Right atrium auricular region (tissue), 2 donors: ENCODE measurements around the gene GRIN2A. TPM values are rescaled to one million over a fixed set of nuclear protein-coding genes. Genes with fewer than 3 reads are reported as not detected.

Experiments used
- DNase-seq: peaks from one replicate; pipeline ENCODE4 v3.0.0-alpha.2; 2019; ENCODE audit warnings: low spot score
- H3K27ac ChIP-seq, 2 donors: fragments of 200-600 bp; sonication (generic); 1 replicate in 1 of 2; 2 replicates in 1 of 2; pipeline ENCODE4 v1.5.1; 2016 to 2019
- H3K27me3 ChIP-seq, 2 donors: fragments of 200-600 bp; sonication (generic); one replicate each; pipeline versions ENCODE4 v1.5.1 to v1.6.0; 2017 to 2019
- H3K36me3 ChIP-seq: fragments of 200-600 bp; sonication (generic); one replicate; pipeline ENCODE4 v1.5.1; 2016
- H3K4me1 ChIP-seq, 2 donors: fragments of 200-600 bp; sonication (generic); one replicate each; pipeline versions ENCODE4 v1.5.1 to v1.6.0; 2017 to 2019
- H3K4me3 ChIP-seq, 2 donors: fragments of 200-600 bp; sonication (generic); 1 replicate in 1 of 2; 2 replicates in 1 of 2; pipeline ENCODE4 v1.5.1; 2017 to 2019; ENCODE audit warnings: mild to moderate bottlenecking in 1 of 2, moderate library complexity in 1 of 2
- H3K9me3 ChIP-seq, 2 donors: fragments of 200-600 bp; sonication (generic); one replicate each; pipeline ENCODE4 v1.5.1; 2019
- total RNA-seq, 2 donors: library from RNA; depleted of rRNA; stranded (reverse); fragments of >200 nt; gene quantifications; one replicate each; pipeline ENCODE4 v1.1.0, GENCODE V29; 2016
- TF ChIP-seq, protein P1 (sequence below), 2 donors: fragments of 200-600 bp; sonication (generic); IDR thresholded peaks; one replicate each; pipeline ENCODE4 v1.5.1; 2019; ENCODE audit warnings: antibody characterized with exemption in 2 of 2

Gene GRIN2A
- total RNA-seq, 2 donors from 2014 or later = 3.8 to 7.4 TPM

DNA sequence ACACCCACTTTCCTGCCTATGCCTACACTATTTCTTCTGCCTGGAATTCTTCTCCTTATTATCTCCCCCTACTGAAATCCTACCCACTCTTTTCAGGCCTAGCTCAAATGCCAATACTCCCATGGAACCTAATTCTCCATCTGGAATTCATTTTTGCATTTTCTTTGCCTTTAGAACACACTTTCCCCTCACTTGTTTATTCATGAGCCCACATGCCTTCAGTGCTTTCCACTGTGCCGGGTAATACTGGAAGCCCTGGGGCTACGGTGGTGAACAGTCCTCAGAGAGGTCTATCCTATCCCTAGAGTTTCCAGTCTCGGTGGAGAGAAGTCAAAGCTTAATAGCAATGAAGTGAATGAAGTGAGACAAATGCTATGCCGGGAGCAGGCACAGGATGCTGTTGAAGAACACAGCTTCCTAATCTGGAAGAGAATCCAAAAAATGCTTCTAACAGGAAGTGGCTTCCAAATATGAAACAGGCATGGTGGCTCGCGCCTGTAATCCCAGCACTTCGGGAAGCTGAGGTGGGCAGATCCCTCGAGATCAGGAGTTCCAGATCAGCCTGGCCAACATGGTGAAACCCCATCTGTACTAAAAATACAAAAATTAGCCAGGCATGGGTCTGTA lies 322.4 kb downstream of the GRIN2A start:
- Histone ChIP-seq H3K36me3 (no peaks in the 10 kb centered on the region), H3K27ac (no peak overlapping the region), H3K27me3 (no peaks in the 10 kb centered on the region), H3K9me3 (no peaks in the 10 kb centered on the region), H3K4me3 (no peak overlapping the region), H3K4me1 (peaks cover 0 to 1% of the 10 kb centered on the region in 2 donors)
- TF ChIP-seq, protein P1, sequence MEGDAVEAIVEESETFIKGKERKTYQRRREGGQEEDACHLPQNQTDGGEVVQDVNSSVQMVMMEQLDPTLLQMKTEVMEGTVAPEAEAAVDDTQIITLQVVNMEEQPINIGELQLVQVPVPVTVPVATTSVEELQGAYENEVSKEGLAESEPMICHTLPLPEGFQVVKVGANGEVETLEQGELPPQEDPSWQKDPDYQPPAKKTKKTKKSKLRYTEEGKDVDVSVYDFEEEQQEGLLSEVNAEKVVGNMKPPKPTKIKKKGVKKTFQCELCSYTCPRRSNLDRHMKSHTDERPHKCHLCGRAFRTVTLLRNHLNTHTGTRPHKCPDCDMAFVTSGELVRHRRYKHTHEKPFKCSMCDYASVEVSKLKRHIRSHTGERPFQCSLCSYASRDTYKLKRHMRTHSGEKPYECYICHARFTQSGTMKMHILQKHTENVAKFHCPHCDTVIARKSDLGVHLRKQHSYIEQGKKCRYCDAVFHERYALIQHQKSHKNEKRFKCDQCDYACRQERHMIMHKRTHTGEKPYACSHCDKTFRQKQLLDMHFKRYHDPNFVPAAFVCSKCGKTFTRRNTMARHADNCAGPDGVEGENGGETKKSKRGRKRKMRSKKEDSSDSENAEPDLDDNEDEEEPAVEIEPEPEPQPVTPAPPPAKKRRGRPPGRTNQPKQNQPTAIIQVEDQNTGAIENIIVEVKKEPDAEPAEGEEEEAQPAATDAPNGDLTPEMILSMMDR (IDR thresholded peaks at IDR 0.05) = no peak
- DNase-seq = no peak

DNA sequence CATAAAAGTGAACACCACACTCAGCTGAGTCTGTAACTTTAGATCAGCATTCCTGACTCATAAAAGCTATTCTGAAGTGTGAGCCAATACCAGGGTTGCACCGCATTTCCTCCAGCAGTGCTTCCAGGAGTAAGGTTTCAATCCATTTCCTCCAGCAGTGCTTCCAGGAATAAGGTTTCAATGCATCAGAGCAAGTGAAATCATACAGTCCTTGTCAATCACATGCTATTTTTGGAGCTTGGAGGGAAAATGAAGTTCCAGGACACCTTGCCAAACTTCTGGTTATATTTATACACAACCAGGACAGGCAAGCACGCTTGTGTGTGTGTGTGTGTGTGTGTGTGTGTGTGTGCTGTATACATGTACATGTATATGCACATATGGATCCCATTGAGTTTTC lies 327.6 kb downstream of the GRIN2A start:
- peaks cover 0 to 6% of the 10 kb centered on the region in 2 donors for H3K4me1 ChIP-seq
- H3K9me3 ChIP-seq = no peaks in the 10 kb centered on the region
- H3K36me3 ChIP-seq = no peaks in the 10 kb centered on the region
- no peak overlapping the region for H3K27ac ChIP-seq
- TF ChIP-seq, protein P1 (IDR thresholded peaks at IDR 0.05) = no peak
- DNase-seq = no peak
- H3K4me3 ChIP-seq = no peak overlapping the region
- no peaks in the 10 kb centered on the region for H3K27me3 ChIP-seq

DNA sequence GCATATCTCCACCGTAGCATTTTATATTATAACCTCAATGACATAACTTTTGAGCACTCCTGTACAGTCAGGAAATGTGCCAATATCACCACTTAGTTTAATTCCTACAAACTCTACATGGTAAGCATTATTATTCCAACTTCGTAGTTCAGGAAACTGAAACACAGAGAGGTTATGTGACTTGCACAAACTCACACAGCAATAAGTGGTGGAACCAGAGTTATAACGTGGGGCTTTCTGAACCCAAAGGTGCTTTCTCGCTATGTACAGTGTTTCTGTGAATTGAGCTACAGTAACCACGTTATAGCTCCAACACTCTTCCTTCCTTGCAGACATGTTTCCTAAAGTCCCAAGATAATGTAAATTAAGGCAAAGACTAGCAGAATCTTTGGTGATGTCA lies 330.2 kb downstream of the GRIN2A start:
- DNase-seq = no peak
- Histone ChIP-seq H3K27me3 (no peaks in the 10 kb centered on the region), H3K4me1 (peaks cover 0 to 6% of the 10 kb centered on the region in 2 donors), H3K27ac (no peak overlapping the region), H3K36me3 (no peaks in the 10 kb centered on the region), H3K4me3 (no peak overlapping the region), H3K9me3 (no peaks in the 10 kb centered on the region)
- TF ChIP-seq, protein P1 (IDR thresholded peaks at IDR 0.05) = no peak

DNA sequence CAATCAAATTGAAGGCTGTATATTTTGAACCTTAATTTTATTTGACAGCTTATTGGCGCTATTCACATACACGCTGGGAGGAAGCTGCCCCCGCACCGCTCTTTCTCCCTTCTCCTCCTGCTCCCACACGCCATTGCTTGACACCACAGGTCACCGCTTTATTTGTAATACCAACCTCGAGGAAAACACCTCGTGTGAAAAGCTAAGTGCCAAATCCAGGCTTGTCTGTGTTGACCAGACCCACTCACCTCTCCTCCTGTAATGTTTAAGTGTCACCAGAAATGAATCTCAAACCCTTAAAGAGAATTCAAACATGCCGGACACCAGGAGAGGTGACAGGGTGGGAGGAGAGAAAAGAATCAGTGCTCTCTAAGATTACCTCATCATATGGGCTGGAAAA lies 331.4 kb downstream of the GRIN2A start:
- TF ChIP-seq, protein P1 (IDR thresholded peaks at IDR 0.05) = no peak
- DNase-seq = no peak
- no peak overlapping the region for H3K27ac ChIP-seq
- no peaks in the 10 kb centered on the region for H3K36me3 ChIP-seq
- peaks cover 0 to 6% of the 10 kb centered on the region in 2 donors for H3K4me1 ChIP-seq
- no peak overlapping the region for H3K4me3 ChIP-seq
- no peaks in the 10 kb centered on the region for H3K9me3 ChIP-seq
- no peaks in the 10 kb centered on the region for H3K27me3 ChIP-seq

DNA sequence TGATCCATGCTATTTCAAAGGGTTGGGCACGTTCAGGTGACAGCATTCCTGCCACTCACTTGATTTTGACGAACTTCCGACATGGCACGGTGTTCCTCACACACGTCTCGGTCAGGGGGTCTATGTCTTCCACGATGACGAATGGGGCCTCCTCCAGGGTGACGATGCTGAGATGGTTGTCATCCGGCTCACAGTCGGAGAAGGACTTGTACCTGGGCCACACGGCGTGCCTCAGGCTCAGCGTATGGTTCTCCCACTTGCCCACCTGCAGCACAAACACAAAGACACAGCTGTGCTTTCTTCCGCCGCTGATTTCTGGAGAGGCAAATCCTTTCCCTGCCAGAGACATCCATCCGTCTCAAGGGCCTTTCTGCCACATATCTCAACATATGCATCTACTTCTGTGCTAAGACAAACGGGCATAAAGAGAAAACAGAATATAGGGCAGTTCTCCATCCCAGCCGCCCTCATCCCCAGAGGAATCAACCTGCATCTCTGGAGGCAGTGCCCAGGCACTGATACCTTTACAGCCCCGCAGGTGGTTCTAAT lies 332.5 kb downstream of the GRIN2A start:
- TF ChIP-seq, protein P1 (IDR thresholded peaks at IDR 0.05) = no peak

DNA sequence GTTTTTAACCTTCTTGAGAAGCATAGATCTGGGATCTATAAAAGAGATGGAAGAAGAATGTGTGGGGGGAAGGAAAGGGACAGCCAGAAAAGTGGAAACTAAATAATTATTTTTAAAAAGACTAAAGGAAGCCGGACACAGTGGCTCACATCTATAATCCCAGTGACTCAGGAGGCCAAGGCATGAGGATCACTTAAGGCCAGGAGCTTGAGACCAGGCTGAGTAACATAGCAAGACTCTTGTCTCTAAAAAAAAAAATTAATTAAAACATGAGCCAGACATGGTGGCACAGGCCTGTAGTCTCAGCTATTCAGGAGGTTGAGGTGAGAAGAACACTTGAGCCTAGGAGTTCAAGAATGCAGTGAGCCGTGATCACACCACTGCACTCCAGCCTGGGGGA lies 335.1 kb downstream of the GRIN2A start:
- Histone ChIP-seq H3K27ac (no peak overlapping the region), H3K9me3 (no peaks in the 10 kb centered on the region), H3K36me3 (no peaks in the 10 kb centered on the region), H3K27me3 (no peaks in the 10 kb centered on the region), H3K4me3 (no peak overlapping the region), H3K4me1 (no peaks in the 10 kb centered on the region)
- TF ChIP-seq, protein P1 (IDR thresholded peaks at IDR 0.05) = no peak
- no peak for DNase-seq

More for the DNA sequence above, 332.5 kb downstream of the GRIN2A start:
- DNase-seq = no peak
- Histone ChIP-seq H3K27me3 (no peaks in the 10 kb centered on the region), H3K27ac (no peak overlapping the region), H3K9me3 (no peaks in the 10 kb centered on the region), H3K4me1 (peaks cover 0 to 4% of the 10 kb centered on the region in 2 donors), H3K4me3 (no peak overlapping the region), H3K36me3 (no peaks in the 10 kb centered on the region)
